BLaER1 treated with 17β-estradiol and CSF1 and Interleukin-3, amounts not matched to agents 10 nM and 100 nM (cell line): ENCODE results near the gene HERC4.

Source experiments
- H3K27ac ChIP-seq, 11 experiments: shearing (Covaris generic); formaldehyde crosslinking; 2 replicates each; pipeline ENCODE4 v1.8.1; 2022
- H3K27me3 ChIP-seq, 11 experiments: shearing (Covaris generic); formaldehyde crosslinking; 2 replicates each; pipeline ENCODE4 v1.8.1; 2022
- H3K36me3 ChIP-seq, 11 experiments: shearing (Covaris generic); formaldehyde crosslinking; 2 replicates each; pipeline ENCODE4 v1.8.1; 2022
- H3K4me1 ChIP-seq, 10 experiments: shearing (Covaris generic); formaldehyde crosslinking; 2 replicates each; pipeline ENCODE4 v1.8.1; 2022
- H3K4me2 ChIP-seq, 11 experiments: shearing (Covaris generic); formaldehyde crosslinking; 2 replicates each; pipeline ENCODE4 v1.8.1; 2022
- H3K4me3 ChIP-seq, 10 experiments: shearing (Covaris generic); formaldehyde crosslinking; 2 replicates each; pipeline ENCODE4 v1.8.1; 2022
- H3K9ac ChIP-seq, 11 experiments: shearing (Covaris generic); formaldehyde crosslinking; 2 replicates each; pipeline ENCODE4 v1.8.1; 2022
- H3K9me3 ChIP-seq, 11 experiments: shearing (Covaris generic); formaldehyde crosslinking; replicated peaks in 1 of 11; 2 replicates each; pipeline ENCODE4 v1.8.1; 2022
- H4K20me1 ChIP-seq, 11 experiments: shearing (Covaris generic); formaldehyde crosslinking; 2 replicates each; pipeline ENCODE4 v1.8.1; 2022
- Cebpa-rat ChIP-seq, 11 experiments: shearing (Covaris generic); IDR thresholded peaks; 2 replicates each; pipeline ENCODE4 v1.8.1; 2022

The HERC4 gene

DNA sequence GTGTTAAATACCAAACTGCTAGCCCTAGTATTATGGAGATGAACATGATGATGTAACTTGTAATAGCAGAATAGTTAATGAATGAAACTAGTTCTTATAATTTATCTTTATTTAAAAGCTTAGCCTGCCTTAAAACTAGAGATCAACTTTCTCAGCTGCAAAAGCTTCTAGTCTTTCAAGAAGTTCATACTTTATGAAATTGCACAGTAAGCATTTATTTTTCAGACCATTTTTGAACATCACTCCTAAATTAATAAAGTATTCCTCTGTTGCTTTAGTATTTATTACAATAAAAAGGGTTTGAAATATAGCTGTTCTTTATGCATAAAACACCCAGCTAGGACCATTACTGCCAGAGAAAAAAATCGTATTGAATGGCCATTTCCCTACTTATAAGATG, 157.4 kb downstream of the HERC4 start:
- H3K4me1 ChIP-seq, result no peaks in the 10 kb centered on the region
- H3K4me2 ChIP-seq, result no peak overlapping the region
- H3K4me3 ChIP-seq, result no peak overlapping the region
- TF ChIP-seq Cebpa-rat (IDR thresholded peaks at IDR 0.05), result no peak
- H3K9ac ChIP-seq, result no peak overlapping the region
- no peaks in the 10 kb centered on the region for H3K27me3 ChIP-seq
- peaks cover 8 to 63% (median 34%) of the 10 kb centered on the region in 11 experiments; a peak in 17 of 22 replicates for H4K20me1 ChIP-seq
- H3K27ac ChIP-seq, result no peak overlapping the region
- no peaks in the 10 kb centered on the region for H3K9me3 ChIP-seq
- peaks cover 61 to 98% (median 83%) of the 10 kb centered on the region in 11 experiments for H3K36me3 ChIP-seq

GRCh38 chr10:67917169-67917568, 157.9 kb downstream of the HERC4 start:
- Histone ChIP-seq H3K9me3 (no peaks in the 10 kb centered on the region), H3K27me3 (no peaks in the 10 kb centered on the region), H3K27ac (no peak overlapping the region), H3K4me1 (peaks cover 0 to 1% (median 0%) of the 10 kb centered on the region in 10 experiments; a peak in 2 of 20 replicates), H3K4me2 (no peak overlapping the region), H3K9ac (no peak overlapping the region), H3K4me3 (no peak overlapping the region), H4K20me1 (peaks cover 8 to 66% (median 38%) of the 10 kb centered on the region in 11 experiments; a peak in 17 of 22 replicates), H3K36me3 (peaks cover 66 to 98% (median 85%) of the 10 kb centered on the region in 11 experiments)
- TF ChIP-seq Cebpa-rat (IDR thresholded peaks at IDR 0.05), result no peak

DNA sequence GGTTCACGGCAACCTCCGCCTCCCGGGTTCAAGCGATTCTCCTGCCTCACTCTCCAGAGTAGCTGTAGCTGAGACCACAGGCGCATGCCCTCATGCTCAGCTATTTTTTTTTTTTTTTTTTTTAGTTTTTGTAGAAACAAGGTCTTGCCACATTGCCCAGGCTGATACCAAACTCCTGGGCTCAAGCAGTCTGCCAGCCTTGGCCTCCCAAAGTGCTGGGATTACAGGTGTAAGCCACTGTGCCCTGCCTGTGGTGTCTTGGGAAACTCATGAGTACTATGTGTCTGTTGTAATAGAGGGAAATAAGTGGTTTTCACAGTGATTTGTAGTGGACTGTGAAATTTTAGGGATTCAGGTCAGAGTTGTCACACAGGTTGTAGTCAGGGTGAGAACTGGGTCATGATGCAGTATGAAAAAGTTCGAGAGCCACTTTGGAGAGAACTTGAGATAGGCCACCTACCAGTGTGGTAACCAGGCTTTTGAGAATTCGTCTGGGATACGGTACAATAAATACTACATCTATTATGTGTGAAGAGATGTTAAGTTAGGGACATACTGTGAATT, 160.2 kb downstream of the HERC4 start:
- H3K9me3 ChIP-seq, result no peaks in the 10 kb centered on the region
- H3K4me2 ChIP-seq, result no peak overlapping the region
- peaks cover 8 to 85% (median 37%) of the 10 kb centered on the region in 11 experiments; a peak in 17 of 22 replicates for H4K20me1 ChIP-seq
- no peak overlapping the region for H3K9ac ChIP-seq
- H3K27ac ChIP-seq, result no peak overlapping the region
- peaks cover 85 to 95% (median 93%) of the 10 kb centered on the region in 11 experiments for H3K36me3 ChIP-seq
- H3K4me3 ChIP-seq, result no peak overlapping the region
- no peak for TF ChIP-seq Cebpa-rat (IDR thresholded peaks at IDR 0.05)
- H3K27me3 ChIP-seq, result no peaks in the 10 kb centered on the region
- H3K4me1 ChIP-seq, result peaks cover 0 to 6% (median 0%) of the 10 kb centered on the region in 10 experiments; a peak in 2 of 20 replicates

- Histone ChIP-seq H3K27ac (no peak overlapping the region), H3K36me3 (peaks cover 93 to 97% (median 96%) of the 10 kb centered on the region in 11 experiments), H3K4me3 (no peak overlapping the region), H3K27me3 (no peaks in the 10 kb centered on the region), H3K4me1 (peaks cover 0 to 6% (median 0%) of the 10 kb centered on the region in 10 experiments; a peak in 2 of 20 replicates), H3K9me3 (no peaks in the 10 kb centered on the region), H4K20me1 (peaks cover 8 to 72% (median 37%) of the 10 kb centered on the region in 11 experiments; a peak in 14 of 22 replicates), H3K4me2 (no peak overlapping the region), H3K9ac (0 out of 22 replicates have a peak overlapping the region, but pooled peaks of 1 of the 11 experiments have one; percentile 7)
- TF ChIP-seq Cebpa-rat (IDR thresholded peaks at IDR 0.05), result no peak
Observed at GRCh38 chr10:67912331-67912946, 162.6 kb downstream of the HERC4 start.

- H3K4me3 ChIP-seq, result no peak overlapping the region
- no peaks in the 10 kb centered on the region for H3K27me3 ChIP-seq
- TF ChIP-seq Cebpa-rat (IDR thresholded peaks at IDR 0.05), result no peak
- H4K20me1 ChIP-seq, result peaks cover 13 to 79% (median 49%) of the 10 kb centered on the region in 11 experiments; a peak in 19 of 22 replicates
- H3K4me2 ChIP-seq, result no peak overlapping the region
- H3K4me1 ChIP-seq, result no peaks in the 10 kb centered on the region
- H3K9me3 ChIP-seq, result peaks cover 0 to 3% (median 0%) of the 10 kb centered on the region in 11 experiments; a peak in 1 of 22 replicates
- H3K9ac ChIP-seq, result no peak overlapping the region
- peaks cover 95 to 100% (median 99%) of the 10 kb centered on the region in 11 experiments for H3K36me3 ChIP-seq
- no peak overlapping the region for H3K27ac ChIP-seq
Observed at GRCh38 chr10:67903581-67903980, 171.5 kb downstream of the HERC4 start.

- Histone ChIP-seq H4K20me1 (peaks cover 11 to 100% (median 53%) of the 10 kb centered on the region in 11 experiments; a peak in 20 of 22 replicates), H3K9ac (no peak overlapping the region), H3K4me3 (no peak overlapping the region), H3K36me3 (peaks cover 95 to 100% (median 99%) of the 10 kb centered on the region in 11 experiments), H3K4me2 (no peak overlapping the region), H3K4me1 (no peaks in the 10 kb centered on the region), H3K27ac (no peak overlapping the region), H3K27me3 (no peaks in the 10 kb centered on the region), H3K9me3 (no peaks in the 10 kb centered on the region)
- no peak for TF ChIP-seq Cebpa-rat (IDR thresholded peaks at IDR 0.05)
Observed at GRCh38 chr10:67893637-67894036, 181.4 kb downstream of the HERC4 start.

DNA sequence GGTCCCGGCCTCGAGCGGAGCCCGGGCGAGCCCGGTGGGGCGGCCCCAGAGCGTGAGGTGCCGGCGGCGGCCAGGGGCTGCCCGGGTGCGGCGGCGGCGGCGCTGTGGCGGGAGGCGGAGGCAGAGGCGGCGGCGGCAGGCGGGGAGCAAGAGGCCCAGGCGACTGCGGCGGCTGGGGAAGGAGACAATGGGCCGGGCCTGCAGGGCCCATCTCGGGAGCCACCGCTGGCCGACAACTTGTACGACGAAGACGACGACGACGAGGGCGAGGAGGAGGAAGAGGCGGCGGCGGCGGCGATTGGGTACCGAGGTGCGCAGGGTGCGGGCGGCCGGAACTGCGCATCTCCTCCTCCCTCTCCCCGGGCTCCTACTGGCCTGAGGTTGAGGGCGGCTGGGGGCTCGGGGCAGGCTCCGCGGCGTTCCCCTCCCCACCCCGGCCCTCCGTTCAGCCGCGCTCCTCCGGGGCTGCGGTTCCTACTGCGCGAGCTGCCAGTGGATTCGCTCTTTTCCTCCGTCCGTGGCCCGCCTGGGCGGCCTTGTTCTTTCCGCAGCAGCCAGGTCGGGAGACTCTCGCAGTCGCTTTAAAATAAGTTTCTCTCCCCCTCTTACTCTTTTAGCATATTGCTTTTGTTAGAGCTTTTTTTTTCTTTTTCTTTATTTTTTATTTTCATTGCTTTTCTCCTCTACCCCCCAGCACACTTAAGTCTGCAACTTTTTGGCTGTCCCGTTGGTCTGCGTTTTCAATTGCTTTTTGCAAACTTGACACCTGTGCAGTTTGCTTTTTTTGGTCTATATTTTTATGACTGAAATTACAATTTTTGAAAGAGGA, 190.0 kb downstream of the HERC4 start:
- H3K9me3 ChIP-seq, result no peaks in the 10 kb centered on the region
- H3K4me2 ChIP-seq, result peak overlapping the region; percentile 66 to 96 (median 89)

DNA sequence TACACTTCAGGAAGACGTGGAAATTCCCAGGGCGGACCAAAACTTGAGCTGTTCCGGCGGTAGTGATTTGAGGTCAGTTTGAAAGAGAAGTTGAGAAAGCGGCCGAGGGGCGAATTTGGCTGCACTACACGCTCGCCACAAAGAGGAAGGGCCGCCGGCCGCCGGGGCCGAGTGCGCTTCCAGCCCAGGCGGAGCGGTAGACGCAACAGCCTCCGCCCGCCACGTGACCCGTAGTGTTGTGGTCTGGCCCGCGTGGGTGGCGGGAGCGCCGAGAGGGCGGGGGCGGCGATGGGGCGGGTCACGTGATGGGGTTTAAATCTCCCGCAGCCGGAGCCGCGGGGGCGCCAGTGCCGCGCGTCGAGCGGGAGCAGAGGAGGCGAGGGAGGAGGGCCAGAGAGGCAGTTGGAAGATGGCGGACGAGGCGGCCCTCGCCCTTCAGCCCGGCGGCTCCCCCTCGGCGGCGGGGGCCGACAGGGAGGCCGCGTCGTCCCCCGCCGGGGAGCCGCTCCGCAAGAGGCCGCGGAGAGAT, 190.7 kb downstream of the HERC4 start, which contains the start of gene SIRT1:
SIRT1 (plus strand) TSS at position 344 of the 529 bp plus-strand sequence; CDS start at position 410, 66 bp downstream.
- peaks cover 26 to 31% (median 28%) of the 10 kb centered on the region in 11 experiments for H3K36me3 ChIP-seq
- H3K4me1 ChIP-seq, result peaks cover 17 to 28% (median 23%) of the 10 kb centered on the region in 10 experiments
- peaks cover 28 to 46% (median 41%) of the 10 kb centered on the region in 11 experiments; a peak in 20 of 22 replicates for H4K20me1 ChIP-seq
- no peaks in the 10 kb centered on the region for H3K27me3 ChIP-seq
- H3K9me3 ChIP-seq, result no peaks in the 10 kb centered on the region
- H3K4me2 ChIP-seq, result peak within 1 kb of the TSS; percentile 66 to 96 (median 89)
- peak within 1 kb of the TSS; percentile 66 to 93 (median 84) for H3K4me3 ChIP-seq
- peak within 1 kb of the TSS; percentile 97 to 100 (median 99) for H3K27ac ChIP-seq
- TF ChIP-seq Cebpa-rat (IDR thresholded peaks at IDR 0.05), result no peak
- H3K9ac ChIP-seq, result peak within 1 kb of the TSS; percentile 97 to 100 (median 99)

More for the DNA sequence above, 190.0 kb downstream of the HERC4 start:
- peak overlapping the region; percentile 97 to 100 (median 99) for H3K27ac ChIP-seq
- H3K4me1 ChIP-seq, result peaks cover 17 to 28% (median 23%) of the 10 kb centered on the region in 10 experiments
- H3K9ac ChIP-seq, result peak overlapping the region; percentile 97 to 100 (median 99)
- peak overlapping the region; percentile 66 to 93 (median 84) for H3K4me3 ChIP-seq
- peaks cover 28 to 53% (median 44%) of the 10 kb centered on the region in 11 experiments; a peak in 20 of 22 replicates for H4K20me1 ChIP-seq
- H3K36me3 ChIP-seq, result peaks cover 33 to 38% (median 35%) of the 10 kb centered on the region in 11 experiments
- no peak for TF ChIP-seq Cebpa-rat (IDR thresholded peaks at IDR 0.05)
- no peaks in the 10 kb centered on the region for H3K27me3 ChIP-seq
